Upper lobe of left lung (tissue), 4 donors: ENCODE results near the gene HSPA1L.
"Not testable (repeated sequence)": the region's sequence is repeated elsewhere in the genome, so short reads cannot be mapped to it uniquely, and the experiment has no call there.

ENCODE experiments used
- CTCF ChIP-seq, 6 experiments: fragments of 450-650 bp in 4 of 6; fragments of 200-600 bp in 2 of 6; sonication (generic) in 2 of 6; IDR thresholded peaks; one replicate each; pipeline ENCODE4 v1.5.1; 2016 to 2019; ENCODE audit warnings: antibody characterized with exemption in 6 of 6
- EP300 ChIP-seq, 4 donors: sonication (generic); formaldehyde crosslinking; IDR thresholded peaks; one replicate each; pipeline ENCODE4 v1.5.1; 2017; ENCODE audit warnings: antibody characterized with exemption in 4 of 4, control low read depth in 2 of 4

- TF ChIP-seq EP300, CTCF (IDR thresholded peaks at IDR 0.05): not testable (repeated sequence)
Observed at GRCh38 chr6:31839779-31840126, 24.7 kb upstream of the HSPA1L start.
